ENCODE data around the gene LSAMP. TPM values are rescaled to one million over a fixed set of nuclear protein-coding genes. Genes with fewer than 3 reads are reported as not detected.

Gene LSAMP
- total RNA-seq, 1 donor from 2014 or later: 5.0 TPM

DNA sequence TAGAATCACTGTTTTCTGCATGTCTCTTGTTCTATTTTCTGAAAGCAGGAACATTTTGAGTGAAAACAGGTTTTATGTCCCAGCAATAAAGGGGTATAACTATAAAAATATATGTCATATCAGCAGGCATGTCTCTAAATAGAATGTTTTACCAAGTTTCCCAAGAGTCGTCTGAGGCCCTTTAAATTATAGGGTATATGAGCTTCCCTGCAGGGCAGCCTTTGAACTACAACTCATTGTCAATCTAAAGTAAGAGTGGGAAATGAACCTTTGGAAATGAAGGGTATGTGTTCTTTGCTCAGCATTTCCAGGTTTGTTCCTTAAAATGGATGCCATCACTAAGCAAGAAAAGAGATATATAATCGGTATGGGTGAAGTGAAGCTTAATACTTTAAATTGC, 138.6 kb downstream of the LSAMP start:
- no peak for ATAC-seq

DNA sequence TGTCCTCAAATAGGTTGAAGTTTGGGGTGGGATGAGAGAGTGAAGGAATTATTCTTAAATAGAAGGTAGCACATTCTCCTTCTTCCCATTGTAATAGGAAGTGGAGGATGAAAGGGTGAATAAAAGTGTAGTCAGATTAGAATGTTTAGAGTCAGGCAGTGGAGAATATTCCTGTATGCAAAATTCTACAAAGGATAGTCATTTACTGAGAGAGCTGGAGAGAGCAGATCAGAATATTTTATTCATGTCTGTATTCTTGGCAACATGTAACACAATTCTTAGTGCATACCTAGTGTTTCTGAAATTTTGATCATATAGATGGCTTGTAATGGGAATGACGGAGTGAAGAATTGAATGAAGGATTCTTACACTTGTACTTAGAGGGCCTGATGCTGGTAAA, 139.1 kb downstream of the LSAMP start:
- intact Hi-C loops (cut with DNase I): no loop called here
- no peak for ATAC-seq

More for the DNA sequence above, 138.6 kb downstream of the LSAMP start:
- intact Hi-C loops (cut with DNase I): no loop called here
- no peak for DNase-seq (ENCODE audit: missing footprints)

DNA sequence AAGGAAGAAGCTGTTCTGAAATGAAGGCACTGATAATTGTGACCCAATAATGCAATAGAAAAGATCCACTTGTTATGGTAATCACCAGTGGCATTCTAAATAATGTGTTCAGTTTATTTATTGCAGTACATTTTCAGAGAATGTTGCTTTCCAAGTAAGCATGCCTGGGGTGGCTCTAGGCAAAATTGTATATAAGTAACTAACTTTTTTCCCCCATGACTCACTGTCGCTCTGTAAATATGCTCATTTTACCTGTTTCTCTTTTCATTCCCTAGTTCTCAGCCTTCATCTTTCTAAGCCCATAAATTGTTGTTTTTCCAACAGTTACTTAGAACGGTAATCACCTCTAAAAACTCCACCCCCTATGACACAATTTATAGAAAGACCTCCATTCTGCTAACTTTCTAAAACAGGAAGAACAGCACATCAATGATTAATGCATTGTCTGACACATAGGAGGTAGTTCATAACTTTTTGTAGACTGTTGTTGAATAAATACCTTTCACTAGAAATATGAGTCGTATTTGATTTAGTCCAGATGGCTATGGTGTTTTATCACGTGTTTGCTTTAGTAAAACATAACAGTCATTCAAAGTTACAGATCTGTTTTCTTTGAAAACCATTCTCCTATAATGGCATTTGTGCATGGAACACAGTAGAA, 143.1 kb downstream of the LSAMP start:
- DNase-seq (ENCODE audit: missing footprints): no peak
- no peak for ATAC-seq
- intact Hi-C loops (cut with DNase I): no loop called here

More for the DNA sequence above, 139.1 kb downstream of the LSAMP start:
- no peak for DNase-seq (ENCODE audit: missing footprints)

DNA sequence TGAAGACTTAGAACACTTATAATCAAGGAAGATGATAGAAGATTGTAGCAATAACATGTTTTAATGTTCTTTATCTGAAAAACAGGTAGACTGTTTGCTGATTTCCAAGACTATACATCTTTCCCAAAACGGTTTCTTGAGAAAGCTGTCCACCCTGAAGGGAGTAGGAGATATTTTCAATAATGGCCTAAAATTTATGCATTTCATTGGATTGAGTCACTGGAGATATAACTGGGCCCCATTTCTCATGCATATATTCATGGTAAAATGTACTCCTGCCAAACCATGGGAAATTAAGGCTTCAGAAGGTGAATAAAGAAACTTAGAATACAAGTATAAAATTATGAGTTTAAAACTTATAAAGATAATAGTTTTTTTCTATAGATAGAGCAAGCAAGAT, 143.9 kb downstream of the LSAMP start:
- ATAC-seq (no peak), DNase-seq (ENCODE audit: missing footprints) (no peak)
- intact Hi-C loops (cut with DNase I): no loop called here

DNA sequence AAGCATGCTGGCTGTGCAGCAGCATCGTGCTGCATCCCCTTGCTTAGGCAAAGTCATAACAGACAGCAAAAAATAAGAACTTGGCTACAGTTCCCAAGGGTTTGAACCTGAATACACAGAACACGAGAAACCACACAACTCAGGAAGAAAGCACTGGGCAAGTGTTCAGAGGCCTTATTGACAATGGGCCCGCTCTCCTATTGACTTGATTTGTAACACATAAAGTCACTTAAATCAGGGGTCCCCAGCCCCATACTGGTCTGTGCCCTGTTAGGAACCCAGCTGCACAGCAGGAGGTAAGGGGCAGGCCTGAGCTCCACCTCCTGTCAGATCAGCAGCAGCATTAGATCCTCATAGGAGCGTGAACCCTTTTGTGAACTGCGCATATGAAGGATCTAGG, 145.1 kb downstream of the LSAMP start:
- intact Hi-C loops (cut with DNase I): no loop called here
- ATAC-seq: no peak
- DNase-seq (ENCODE audit: missing footprints): no peak

DNA sequence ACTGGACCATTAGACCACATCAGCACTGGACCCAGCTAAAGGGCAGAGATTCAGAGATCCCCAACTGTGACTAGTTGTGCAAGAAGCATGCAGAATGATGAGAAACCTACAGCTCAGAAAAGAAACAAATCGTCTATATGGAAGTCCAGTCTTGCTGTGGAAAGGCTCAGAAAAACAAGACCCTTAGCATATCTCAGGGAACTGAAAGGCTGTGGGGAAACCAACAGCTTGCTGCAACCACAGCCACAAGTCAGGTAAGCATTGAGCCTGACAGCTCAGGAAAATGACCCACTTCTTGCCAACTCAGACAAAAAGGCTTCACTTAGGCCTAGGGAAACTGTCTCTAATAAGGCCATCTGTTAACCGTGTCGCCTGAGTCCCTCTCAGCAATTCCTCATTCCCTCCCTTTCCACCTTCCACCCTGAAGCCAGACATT, 145.6 kb downstream of the LSAMP start:
- intact Hi-C loops (cut with DNase I): no loop called here
- no peak for ATAC-seq
- no peak for DNase-seq (ENCODE audit: missing footprints)

DNA sequence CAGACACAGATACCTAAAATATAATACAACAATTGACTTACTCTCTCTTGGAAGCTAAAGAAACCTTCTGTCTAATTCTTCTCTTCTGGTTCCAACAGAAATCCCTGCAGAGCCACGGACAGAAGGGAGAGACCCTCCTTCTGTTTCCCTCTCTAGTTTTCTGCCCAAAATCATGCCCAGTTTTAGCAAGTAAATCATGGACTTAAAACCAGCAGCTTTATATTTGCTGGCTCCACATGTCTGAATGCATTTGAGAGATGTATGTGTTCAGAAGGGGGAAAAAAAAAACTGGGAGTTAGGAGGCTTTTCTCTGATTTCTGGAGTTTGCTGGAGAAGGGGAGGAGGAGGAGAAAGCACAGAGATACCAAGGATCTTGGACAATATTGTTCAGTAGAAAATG, 147.1 kb downstream of the LSAMP start:
- intact Hi-C loops (cut with DNase I): no loop called here
- no peak for DNase-seq (ENCODE audit: missing footprints)
- ATAC-seq: no peak

DNA sequence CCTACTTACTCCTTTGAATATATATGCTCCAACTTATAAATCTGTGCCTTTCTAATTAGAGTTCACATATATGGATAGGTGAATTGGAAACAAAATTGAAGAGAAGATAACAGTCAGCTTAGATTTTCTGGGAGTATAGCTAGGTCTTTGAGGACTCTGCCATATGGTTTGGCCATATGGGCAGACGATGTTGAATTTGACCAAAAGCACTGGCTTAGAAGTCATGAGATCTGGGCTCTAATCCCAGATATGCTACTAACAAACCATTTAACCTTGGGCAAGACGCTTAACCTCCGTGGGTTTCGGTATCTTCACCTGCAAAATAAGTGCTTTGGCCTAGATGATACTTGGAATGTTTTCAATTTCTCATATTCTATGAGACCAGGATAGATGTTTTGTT, 154.1 kb downstream of the LSAMP start:
- DNase-seq (ENCODE audit: missing footprints): no peak
- no peak for ATAC-seq
- intact Hi-C loops (cut with DNase I): no loop called here

DNA sequence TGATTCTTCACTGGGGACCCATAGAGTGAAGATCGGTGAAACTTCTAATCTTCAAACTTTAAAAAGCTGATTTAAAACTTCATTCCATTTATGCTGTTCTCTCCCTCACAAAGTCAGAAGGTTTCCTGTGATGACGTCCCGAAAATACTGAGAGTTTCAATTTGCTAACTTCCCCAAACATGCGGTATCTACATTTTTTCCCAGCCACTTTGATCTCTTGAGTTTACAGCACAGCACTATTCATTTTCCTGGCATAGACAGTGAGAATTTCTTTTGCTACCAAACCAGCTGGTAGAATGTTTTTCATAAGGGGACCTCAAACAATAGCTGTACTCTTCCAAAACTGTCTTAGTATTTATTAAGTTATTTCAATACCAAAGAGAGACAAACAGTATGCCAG, 156.8 kb downstream of the LSAMP start:
- DNase-seq (ENCODE audit: missing footprints): no peak
- ATAC-seq: no peak
- intact Hi-C loops (cut with DNase I): no loop called here

DNA sequence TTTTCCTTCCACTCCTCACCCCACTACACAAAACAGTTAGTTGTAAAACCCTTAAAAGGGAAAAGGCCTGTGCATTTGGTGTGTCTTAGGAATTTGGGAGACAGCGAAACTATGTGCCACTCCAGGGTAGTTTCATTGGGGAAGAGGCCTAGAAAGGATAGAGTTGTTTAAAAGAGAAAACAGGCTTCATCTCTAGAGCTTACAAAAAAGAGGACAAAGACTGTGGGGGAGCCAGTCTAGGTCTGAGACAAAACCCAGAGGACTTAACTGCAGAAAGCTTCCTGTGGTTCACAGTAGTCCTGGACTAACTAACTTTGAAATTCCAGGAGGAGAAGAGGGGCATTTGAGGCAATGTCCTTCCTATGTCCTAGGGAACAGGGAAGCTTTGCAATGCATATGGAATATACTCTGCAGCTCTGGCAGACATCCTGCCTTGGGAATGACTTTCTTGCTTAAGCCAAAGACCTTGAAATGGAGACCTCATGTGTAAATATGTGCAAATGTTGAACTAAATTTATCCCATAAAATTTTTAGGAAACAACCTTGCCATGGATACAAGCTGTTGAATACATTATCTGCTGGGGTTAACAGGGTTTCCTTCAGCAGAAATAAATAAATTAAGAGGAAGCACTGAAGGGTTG, 159.4 kb downstream of the LSAMP start:
- no peak for ATAC-seq
- intact Hi-C loops (cut with DNase I): no loop called here
- DNase-seq (ENCODE audit: missing footprints): no peak

DNA sequence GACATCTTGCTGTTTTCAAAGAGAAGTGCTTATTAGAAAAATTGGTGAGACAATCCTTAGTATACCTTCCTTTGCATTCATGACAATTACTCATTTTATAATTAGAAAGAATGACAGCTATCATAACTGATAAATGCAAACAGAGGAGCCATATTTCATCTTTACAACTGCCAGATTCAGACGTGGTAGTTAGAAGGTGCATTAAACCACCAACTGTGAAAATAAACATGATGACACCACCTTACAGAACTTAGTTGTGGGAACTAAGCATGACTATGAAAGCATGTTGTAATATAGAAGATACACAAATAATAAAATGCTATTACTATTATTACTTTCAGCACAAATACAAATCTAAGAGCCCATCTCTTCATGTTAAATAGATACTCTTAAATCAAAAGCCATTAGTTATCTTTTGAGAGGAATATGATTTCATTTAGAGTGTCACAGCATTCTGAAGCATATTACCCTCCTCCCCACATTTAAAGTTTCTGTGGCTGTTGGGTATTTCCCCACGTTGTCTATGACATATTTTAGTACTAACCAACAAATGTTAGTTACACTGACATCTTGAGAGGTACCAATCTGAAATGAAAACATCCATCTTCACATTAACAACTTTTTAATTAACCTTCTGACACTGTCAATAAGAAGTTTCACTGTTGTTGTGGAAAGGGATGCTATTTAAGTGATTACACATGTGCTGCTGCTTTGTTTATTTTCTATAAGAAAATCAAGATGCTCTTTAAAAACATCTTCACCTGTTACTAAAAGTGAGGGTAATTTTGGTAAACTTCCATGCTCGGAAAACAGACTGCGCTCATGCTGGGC, 163.8 kb downstream of the LSAMP start:
- DNase-seq (ENCODE audit: missing footprints) (no peak), ATAC-seq (no peak)
- intact Hi-C loops (cut with DNase I): no loop called here

DNA sequence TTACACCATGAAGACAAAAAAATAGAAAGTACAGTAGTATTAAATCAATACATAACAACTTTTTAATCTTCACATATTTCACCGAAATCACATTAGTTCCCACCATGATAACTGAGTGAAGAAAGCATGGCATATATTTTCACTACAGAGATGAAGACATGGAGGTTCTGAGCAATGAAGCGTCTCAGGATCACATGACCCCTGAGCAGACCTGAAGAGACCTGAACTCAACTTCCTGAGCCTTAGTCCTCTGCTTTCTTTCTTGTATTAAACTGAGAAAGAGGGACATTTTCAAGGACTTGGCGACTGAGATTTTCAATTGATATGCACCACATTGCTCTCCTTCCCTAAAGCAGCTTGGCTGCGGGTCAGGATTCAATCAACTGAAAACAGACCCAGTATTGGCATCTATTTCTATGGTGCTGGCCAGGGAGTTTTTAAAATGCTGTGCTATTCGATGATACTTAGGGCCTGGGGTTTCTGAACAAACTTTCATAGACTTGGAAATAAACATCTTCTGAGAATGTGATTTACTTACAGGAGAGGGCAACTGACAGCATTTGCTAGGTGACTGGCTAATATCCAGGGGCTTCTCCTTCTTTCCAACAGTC, 165.1 kb downstream of the LSAMP start:
- DNase-seq (ENCODE audit: missing footprints): no peak
- intact Hi-C loops (cut with DNase I): no loop called here
- peak; percentile 57 for ATAC-seq

DNA sequence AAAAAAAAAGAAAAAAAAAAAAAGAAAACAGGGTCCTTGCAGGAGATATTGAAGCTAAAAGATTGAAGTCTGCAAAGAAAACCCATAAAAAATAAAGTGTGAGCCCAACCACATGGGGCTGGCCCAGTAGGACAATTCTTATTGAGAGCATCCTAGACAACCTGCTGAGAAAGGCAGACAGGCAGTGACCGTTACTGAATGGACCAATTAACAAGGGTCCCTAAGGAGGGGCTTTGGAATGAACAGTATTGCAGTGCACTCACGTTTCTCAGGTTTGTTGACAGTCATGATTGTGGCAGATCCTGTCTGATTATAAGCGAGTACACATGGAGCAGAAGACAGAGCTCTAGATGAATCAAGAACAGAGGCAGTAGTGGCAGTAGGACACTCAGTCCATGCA, 168.6 kb downstream of the LSAMP start:
- ATAC-seq (no peak), DNase-seq (ENCODE audit: missing footprints) (no peak)
- intact Hi-C loops (cut with DNase I): no loop called here

DNA sequence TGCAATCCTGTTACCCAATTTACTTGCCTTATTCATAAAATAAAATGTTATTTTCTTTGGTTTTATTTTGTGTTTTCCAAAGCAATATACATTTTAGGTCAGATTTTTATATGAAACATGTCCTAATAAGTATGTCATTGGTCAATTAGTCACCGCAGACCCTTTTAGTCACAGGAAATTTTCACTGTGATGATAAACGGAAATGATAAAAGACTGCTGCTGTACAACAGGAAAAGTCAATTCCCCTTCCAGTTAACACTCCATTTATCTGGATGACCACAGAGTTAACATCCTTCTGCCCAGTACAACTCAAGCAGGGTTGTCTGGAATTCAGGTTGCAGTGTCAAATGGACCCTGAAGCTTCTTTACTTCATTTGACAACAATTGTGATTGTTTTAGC, 175.2 kb downstream of the LSAMP start:
- intact Hi-C loops (cut with DNase I): no loop called here
- DNase-seq (ENCODE audit: missing footprints): no peak
- ATAC-seq: no peak

DNA sequence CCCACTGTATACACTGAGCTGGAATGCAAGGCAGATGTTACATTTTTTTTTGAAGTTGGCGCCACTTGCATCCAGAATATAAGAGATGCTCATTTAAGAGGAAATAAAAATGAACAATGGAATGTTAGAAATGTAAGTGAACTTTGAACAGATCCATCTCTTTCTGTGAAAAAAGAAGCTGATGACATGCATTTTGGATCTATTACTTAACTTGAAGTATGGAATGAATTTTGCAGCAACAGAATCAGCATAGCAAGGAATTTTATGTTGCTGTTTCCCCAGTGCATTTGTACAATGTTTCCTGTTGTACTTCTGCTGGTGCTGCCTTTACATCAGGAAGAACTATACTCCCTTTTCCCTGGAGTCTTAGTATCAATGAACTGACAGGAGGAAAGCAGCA, 178.2 kb downstream of the LSAMP start:
- intact Hi-C loops (cut with DNase I): no loop called here
- ATAC-seq (no peak), DNase-seq (ENCODE audit: missing footprints) (no peak)

DNA sequence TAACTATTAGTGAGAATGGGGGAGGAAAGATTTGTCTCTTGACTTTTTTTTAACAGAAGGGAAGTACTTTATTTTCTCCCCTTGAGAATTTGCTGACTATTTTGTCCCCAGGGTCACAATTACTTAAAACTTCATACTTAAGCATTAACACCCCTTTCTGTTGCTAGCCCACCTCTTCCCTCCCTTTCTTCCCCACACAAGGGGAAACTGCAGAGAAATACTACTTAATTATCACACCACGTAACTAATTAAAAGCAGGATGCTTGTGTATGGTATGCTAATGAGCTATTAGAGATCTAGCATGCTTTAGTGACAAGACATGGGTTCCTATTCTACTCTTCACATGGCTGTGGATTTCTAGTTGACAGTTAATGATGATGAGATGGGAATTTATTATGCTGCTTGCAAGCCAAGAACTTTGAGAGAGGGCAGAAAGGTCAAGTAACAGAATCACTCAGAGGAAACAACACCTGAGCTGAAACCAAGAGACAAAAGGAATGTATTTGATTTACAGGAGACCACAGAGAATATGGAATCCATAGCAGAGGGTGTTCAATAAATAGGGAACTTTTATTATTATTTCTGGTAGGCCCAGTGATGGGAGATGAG, 179.2 kb downstream of the LSAMP start:
- no peak for DNase-seq (ENCODE audit: missing footprints)
- ATAC-seq: no peak
- intact Hi-C loops (cut with DNase I): no loop called here

DNA sequence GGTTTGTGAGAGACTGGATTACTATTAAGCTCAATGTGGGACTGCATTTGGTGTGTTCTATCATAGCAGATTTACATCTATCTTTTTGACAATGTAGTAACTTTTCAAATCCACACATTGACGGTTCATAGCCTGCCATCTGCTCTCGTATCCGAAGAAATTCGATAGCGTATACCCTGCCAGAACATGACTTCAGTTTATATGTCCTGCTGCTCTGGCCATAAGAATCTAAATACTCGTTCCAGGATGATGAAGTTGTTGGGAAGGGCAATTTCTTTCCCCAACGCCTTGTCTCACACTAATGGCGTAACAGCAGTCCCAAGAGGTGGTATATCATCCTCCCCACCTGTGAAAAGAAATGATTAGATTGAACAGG, 180.0 kb downstream of the LSAMP start:
- DNase-seq (ENCODE audit: missing footprints) (no peak), ATAC-seq (no peak)
- intact Hi-C loops (cut with DNase I): no loop called here

DNA sequence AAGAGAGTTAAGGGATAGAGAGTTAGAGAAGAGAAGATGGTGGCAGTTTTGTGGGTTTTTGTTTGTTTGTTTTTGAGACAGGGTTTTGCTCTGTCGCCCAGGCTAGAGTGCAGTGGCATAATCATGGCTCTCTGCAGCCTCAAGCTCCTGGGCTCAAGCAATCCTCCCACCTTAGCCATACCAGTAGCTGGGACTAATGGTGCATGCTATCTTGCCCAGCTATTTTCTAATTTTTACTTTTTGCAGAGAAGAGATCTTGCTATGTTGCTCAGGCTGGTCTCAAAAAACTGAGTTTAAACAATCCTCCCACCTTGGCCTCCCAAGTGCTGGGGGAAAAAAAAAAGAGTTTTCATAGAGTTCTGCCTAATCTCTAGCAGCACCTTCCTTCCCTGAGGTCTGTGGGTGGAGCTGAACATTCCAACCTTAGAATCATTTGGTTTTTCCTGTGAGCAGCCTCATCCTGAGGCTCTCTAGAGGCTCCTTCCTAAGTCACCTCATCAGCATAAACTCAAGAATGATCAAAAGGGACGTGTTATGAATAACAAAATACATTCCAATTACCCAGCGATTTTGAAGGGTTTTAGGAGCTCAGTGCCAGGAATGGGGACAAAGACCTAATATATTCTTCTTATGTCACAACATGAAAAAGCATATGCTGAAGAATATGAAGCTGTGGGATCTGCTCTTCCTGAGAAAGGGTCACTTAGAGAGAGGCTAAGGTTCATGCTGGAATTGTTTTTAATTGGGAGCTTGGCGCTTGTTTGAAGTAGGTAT, 180.6 kb downstream of the LSAMP start:
- ATAC-seq (no peak), DNase-seq (ENCODE audit: missing footprints) (no peak)

More for the DNA sequence above, 180.6 kb downstream of the LSAMP start:
- intact Hi-C loops (cut with DNase I): no loop called here

All from Right ventricle myocardium inferior (tissue), 1 donor.